Measurements from ENCODE around the gene HINFP.
A peak's percentile ranks its signal among the peaks of the same experiment; 100 is the strongest.

Gene HINFP, protein sequence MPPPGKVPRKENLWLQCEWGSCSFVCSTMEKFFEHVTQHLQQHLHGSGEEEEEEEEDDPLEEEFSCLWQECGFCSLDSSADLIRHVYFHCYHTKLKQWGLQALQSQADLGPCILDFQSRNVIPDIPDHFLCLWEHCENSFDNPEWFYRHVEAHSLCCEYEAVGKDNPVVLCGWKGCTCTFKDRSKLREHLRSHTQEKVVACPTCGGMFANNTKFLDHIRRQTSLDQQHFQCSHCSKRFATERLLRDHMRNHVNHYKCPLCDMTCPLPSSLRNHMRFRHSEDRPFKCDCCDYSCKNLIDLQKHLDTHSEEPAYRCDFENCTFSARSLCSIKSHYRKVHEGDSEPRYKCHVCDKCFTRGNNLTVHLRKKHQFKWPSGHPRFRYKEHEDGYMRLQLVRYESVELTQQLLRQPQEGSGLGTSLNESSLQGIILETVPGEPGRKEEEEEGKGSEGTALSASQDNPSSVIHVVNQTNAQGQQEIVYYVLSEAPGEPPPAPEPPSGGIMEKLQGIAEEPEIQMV

GRCh38 chr11:119121008-119121810 lies at the start of gene HINFP:
Gene HINFP (plus strand): TSS chr11:119121580. CDS start chr11:119126945, 5,365 bp downstream.
- DNase-seq, result peak; percentile 100
- TF ChIP-seq EZH2 (IDR thresholded peaks at IDR 0.05; ENCODE audit: borderline replicate concordance, low read depth, low read length, severe bottlenecking), result no peak
- TF ChIP-seq, protein P1, sequence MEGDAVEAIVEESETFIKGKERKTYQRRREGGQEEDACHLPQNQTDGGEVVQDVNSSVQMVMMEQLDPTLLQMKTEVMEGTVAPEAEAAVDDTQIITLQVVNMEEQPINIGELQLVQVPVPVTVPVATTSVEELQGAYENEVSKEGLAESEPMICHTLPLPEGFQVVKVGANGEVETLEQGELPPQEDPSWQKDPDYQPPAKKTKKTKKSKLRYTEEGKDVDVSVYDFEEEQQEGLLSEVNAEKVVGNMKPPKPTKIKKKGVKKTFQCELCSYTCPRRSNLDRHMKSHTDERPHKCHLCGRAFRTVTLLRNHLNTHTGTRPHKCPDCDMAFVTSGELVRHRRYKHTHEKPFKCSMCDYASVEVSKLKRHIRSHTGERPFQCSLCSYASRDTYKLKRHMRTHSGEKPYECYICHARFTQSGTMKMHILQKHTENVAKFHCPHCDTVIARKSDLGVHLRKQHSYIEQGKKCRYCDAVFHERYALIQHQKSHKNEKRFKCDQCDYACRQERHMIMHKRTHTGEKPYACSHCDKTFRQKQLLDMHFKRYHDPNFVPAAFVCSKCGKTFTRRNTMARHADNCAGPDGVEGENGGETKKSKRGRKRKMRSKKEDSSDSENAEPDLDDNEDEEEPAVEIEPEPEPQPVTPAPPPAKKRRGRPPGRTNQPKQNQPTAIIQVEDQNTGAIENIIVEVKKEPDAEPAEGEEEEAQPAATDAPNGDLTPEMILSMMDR (IDR thresholded peaks at IDR 0.05; ENCODE audit: borderline replicate concordance, extremely low read depth, low read length, poor library complexity, severe bottlenecking), result no peak

GRCh38 chr11:119077839-119078238 lies 43.5 kb upstream of the HINFP start:
- H2AFZ ChIP-seq (ENCODE audit: low read depth, low read length), result no peak overlapping the region
- no peaks in the 10 kb centered on the region for H3K27me3 ChIP-seq (ENCODE audit: insufficient read depth, low read length, poor library complexity)
- ATAC-seq (ENCODE audit: insufficient read depth, low read depth), result no peak
- H3K9me3 ChIP-seq (ENCODE audit: insufficient read depth, low read length, severe bottlenecking), result no peaks in the 10 kb centered on the region
- H3K36me3 ChIP-seq (ENCODE audit: insufficient read depth, low read length), result peaks cover 82% of the 10 kb centered on the region
- H3K79me2 ChIP-seq (ENCODE audit: insufficient read depth, low read length), result 0 out of 2 replicates have a peak, but pooled peaks cover 3% of the 10 kb centered on the region
- no peak overlapping the region for H3K27ac ChIP-seq (ENCODE audit: low read length)
- no peak overlapping the region for H3K4me2 ChIP-seq (ENCODE audit: insufficient read depth, low read length)
- TF ChIP-seq, protein P1 (IDR thresholded peaks at IDR 0.05; ENCODE audit: borderline replicate concordance, extremely low read depth, low read length, poor library complexity, severe bottlenecking), result no peak
- TF ChIP-seq EZH2 (IDR thresholded peaks at IDR 0.05; ENCODE audit: borderline replicate concordance, low read depth, low read length, severe bottlenecking), result no peak
- no peak overlapping the region for H3K9ac ChIP-seq (ENCODE audit: low read depth, low read length)
- no peaks in the 10 kb centered on the region for H3K4me1 ChIP-seq (ENCODE audit: insufficient read depth, low read length)
- no peak overlapping the region for H3K4me3 ChIP-seq (ENCODE audit: low read depth in 1 of 2, low read length in 2 of 2)
- H4K20me1 ChIP-seq (ENCODE audit: insufficient read depth, low read length), result no peaks in the 10 kb centered on the region
- no peak for DNase-seq

More at GRCh38 chr11:119121008-119121810, at the start of gene HINFP:
- peak; percentile 94 for ATAC-seq (ENCODE audit: insufficient read depth, low read depth)
- Histone ChIP-seq H2AFZ (ENCODE audit: low read depth, low read length) (peak within 1 kb of the TSS; percentile 84), H3K27me3 (ENCODE audit: insufficient read depth, low read length, poor library complexity) (no peaks in the 10 kb centered on the region), H3K9me3 (ENCODE audit: insufficient read depth, low read length, severe bottlenecking) (no peaks in the 10 kb centered on the region), H3K4me2 (ENCODE audit: insufficient read depth, low read length) (peak within 1 kb of the TSS; percentile 85), H3K36me3 (ENCODE audit: insufficient read depth, low read length) (peaks cover 22% of the 10 kb centered on the region), H3K27ac (ENCODE audit: low read length) (peak within 1 kb of the TSS; percentile 80), H3K4me3 (ENCODE audit: low read depth in 1 of 2, low read length in 2 of 2) (peak within 1 kb of the TSS; percentile 40 to 86), H3K9ac (ENCODE audit: low read depth, low read length) (peak within 1 kb of the TSS; percentile 68), H4K20me1 (ENCODE audit: insufficient read depth, low read length) (peaks cover 7% of the 10 kb centered on the region; the same call in 1 of the 2 replicates), H3K79me2 (ENCODE audit: insufficient read depth, low read length) (peaks cover 31% of the 10 kb centered on the region), H3K4me1 (ENCODE audit: insufficient read depth, low read length) (peaks cover 26% of the 10 kb centered on the region)

GRCh38 chr11:119078675-119079420 lies 42.5 kb upstream of the HINFP start:
- no peak for DNase-seq
- peaks cover 72% of the 10 kb centered on the region for H3K36me3 ChIP-seq (ENCODE audit: insufficient read depth, low read length)
- no peak overlapping the region for H3K27ac ChIP-seq (ENCODE audit: low read length)
- H3K4me1 ChIP-seq (ENCODE audit: insufficient read depth, low read length), result no peaks in the 10 kb centered on the region
- H3K79me2 ChIP-seq (ENCODE audit: insufficient read depth, low read length), result no peaks in the 10 kb centered on the region
- ATAC-seq (ENCODE audit: insufficient read depth, low read depth), result no peak
- H3K9ac ChIP-seq (ENCODE audit: low read depth, low read length), result no peak overlapping the region
- no peaks in the 10 kb centered on the region for H3K27me3 ChIP-seq (ENCODE audit: insufficient read depth, low read length, poor library complexity)
- no peaks in the 10 kb centered on the region for H4K20me1 ChIP-seq (ENCODE audit: insufficient read depth, low read length)
- TF ChIP-seq, protein P1 (IDR thresholded peaks at IDR 0.05; ENCODE audit: borderline replicate concordance, extremely low read depth, low read length, poor library complexity, severe bottlenecking), result no peak
- no peak for TF ChIP-seq EZH2 (IDR thresholded peaks at IDR 0.05; ENCODE audit: borderline replicate concordance, low read depth, low read length, severe bottlenecking)
- H3K9me3 ChIP-seq (ENCODE audit: insufficient read depth, low read length, severe bottlenecking), result no peaks in the 10 kb centered on the region
- no peak overlapping the region for H3K4me3 ChIP-seq (ENCODE audit: low read depth in 1 of 2, low read length in 2 of 2)
- no peak overlapping the region for H2AFZ ChIP-seq (ENCODE audit: low read depth, low read length)
- H3K4me2 ChIP-seq (ENCODE audit: insufficient read depth, low read length), result no peak overlapping the region

All from DND-41 (cell line).